ENCODE results near the gene SDF2L1. TPM values are rescaled to one million over a fixed set of nuclear protein-coding genes. Genes with fewer than 3 reads are reported as not detected.

The SDF2L1 gene
- total and polyA plus RNA-seq, 2 of the 13 experiments (the other 11 are each of a cell fraction or from before 2014, with no cell fraction given): 18.0 to 57.4 TPM

DNA sequence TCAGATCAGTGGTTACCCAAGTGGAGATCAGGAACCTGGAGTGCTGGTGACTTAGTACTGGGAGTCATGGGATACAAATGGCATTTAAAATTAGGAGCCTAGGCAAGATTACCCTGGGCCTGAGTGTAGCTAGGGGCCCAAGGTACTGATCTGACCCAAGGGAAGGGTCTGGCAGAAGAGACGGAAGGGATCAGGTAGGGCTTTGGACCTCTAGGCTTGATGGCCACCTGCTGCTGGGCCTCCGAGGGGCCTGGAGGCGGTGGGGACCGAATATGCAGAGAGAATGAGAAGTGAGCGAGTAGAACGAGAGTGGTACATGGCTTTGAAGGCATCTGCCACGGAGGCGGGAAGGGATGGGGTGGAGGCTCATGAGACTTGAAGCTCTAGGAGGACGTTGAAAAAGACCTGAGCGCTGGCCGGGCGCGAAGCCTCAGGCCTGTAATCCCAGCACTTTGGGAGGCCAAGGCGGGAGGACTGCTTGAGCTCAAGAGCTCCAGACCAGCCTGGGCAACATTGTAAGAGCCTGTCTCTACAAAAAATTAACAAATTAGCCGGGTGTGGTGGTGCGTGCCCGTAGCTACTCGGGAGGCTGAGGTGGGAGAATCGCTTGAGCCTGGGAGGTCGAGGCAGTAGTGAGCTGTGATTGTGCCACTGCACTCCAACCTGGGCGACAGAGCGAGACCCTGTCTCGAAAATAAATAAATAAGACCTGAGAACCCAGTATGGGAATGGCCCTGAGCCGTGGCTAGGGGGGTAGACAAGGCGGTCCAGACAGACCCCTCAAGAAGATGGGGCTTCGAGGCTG, 23.1 kb downstream of the SDF2L1 start (continued):
- TF ChIP-seq, protein P1, sequence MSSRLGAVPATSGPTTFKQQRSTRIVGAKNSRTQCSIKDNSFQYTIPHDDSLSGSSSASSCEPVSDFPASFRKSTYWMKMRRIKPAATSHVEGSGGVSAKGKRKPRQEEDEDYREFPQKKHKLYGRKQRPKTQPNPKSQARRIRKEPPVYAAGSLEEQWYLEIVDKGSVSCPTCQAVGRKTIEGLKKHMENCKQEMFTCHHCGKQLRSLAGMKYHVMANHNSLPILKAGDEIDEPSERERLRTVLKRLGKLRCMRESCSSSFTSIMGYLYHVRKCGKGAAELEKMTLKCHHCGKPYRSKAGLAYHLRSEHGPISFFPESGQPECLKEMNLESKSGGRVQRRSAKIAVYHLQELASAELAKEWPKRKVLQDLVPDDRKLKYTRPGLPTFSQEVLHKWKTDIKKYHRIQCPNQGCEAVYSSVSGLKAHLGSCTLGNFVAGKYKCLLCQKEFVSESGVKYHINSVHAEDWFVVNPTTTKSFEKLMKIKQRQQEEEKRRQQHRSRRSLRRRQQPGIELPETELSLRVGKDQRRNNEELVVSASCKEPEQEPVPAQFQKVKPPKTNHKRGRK (CRISPR knock-in tag; IDR thresholded peaks at IDR 0.05): no peak
- TF ChIP-seq ZSCAN20 (CRISPR knock-in tag; IDR thresholded peaks at IDR 0.05; ENCODE audit: borderline replicate concordance): no peak
- no peak for TF ChIP-seq ZNF350 (CRISPR knock-in tag; IDR thresholded peaks at IDR 0.05; ENCODE audit: borderline replicate concordance, low read depth)
- TF ChIP-seq, protein P2, sequence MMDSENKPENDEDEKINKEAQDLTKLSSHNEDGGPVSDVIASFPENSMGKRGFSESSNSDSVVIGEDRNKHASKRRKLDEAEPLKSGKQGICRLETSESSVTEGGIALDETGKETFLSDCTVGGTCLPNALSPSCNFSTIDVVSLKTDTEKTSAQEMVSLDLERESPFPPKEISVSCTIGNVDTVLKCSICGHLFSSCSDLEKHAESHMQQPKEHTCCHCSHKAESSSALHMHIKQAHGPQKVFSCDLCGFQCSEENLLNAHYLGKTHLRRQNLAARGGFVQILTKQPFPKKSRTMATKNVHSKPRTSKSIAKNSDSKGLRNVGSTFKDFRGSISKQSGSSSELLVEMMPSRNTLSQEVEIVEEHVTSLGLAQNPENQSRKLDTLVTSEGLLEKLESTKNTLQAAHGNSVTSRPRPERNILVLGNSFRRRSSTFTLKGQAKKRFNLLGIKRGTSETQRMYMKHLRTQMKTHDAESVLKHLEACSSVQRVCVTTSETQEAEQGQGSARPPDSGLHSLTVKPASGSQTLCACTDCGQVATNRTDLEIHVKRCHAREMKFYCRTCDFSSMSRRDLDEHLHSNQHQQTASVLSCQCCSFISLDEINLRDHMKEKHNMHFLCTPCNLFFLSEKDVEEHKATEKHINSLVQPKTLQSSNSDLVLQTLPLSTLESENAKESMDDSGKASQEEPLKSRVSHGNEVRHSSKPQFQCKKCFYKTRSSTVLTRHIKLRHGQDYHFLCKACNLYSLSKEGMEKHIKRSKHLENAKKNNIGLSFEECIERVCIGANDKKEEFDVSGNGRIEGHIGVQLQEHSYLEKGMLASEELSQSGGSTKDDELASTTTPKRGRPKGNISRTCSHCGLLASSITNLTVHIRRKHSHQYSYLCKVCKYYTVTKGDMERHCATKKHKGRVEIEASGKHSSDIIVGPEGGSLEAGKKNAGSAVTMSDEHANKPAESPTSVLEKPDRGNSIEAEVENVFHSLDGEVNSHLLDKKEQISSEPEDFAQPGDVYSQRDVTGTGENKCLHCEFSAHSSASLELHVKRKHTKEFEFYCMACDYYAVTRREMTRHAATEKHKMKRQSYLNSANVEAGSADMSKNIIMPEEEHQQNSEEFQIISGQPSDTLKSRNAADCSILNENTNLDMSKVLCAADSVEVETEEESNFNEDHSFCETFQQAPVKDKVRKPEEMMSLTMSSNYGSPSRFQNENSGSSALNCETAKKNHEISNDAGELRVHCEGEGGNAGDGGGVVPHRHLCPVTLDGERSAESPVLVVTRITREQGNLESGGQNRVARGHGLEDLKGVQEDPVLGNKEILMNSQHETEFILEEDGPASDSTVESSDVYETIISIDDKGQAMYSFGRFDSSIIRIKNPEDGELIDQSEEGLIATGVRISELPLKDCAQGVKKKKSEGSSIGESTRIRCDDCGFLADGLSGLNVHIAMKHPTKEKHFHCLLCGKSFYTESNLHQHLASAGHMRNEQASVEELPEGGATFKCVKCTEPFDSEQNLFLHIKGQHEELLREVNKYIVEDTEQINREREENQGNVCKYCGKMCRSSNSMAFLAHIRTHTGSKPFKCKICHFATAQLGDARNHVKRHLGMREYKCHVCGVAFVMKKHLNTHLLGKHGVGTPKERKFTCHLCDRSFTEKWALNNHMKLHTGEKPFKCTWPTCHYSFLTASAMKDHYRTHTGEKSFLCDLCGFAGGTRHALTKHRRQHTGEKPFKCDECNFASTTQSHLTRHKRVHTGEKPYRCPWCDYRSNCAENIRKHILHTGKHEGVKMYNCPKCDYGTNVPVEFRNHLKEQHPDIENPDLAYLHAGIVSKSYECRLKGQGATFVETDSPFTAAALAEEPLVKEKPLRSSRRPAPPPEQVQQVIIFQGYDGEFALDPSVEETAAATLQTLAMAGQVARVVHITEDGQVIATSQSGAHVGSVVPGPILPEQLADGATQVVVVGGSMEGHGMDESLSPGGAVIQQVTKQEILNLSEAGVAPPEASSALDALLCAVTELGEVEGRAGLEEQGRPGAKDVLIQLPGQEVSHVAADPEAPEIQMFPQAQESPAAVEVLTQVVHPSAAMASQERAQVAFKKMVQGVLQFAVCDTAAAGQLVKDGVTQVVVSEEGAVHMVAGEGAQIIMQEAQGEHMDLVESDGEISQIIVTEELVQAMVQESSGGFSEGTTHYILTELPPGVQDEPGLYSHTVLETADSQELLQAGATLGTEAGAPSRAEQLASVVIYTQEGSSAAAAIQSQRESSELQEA (CRISPR knock-in tag; IDR thresholded peaks at IDR 0.05; ENCODE audit: not compliant biosample characterization): no peak
- TF ChIP-seq KLF13 (CRISPR knock-in tag; IDR thresholded peaks at IDR 0.05): no peak
- no peak for TF ChIP-seq MIXL1 (CRISPR knock-in tag; IDR thresholded peaks at IDR 0.05)
- TF ChIP-seq SRSF1 (optimal IDR thresholded peaks at IDR 0.05; ENCODE audit: low read depth, low read length): no peak
- TF ChIP-seq TMF1 (CRISPR knock-in tag; IDR thresholded peaks at IDR 0.05; ENCODE audit: low read depth): no peak
- no peak for TF ChIP-seq ZMYM4 (CRISPR knock-in tag; IDR thresholded peaks at IDR 0.05)
- TF ChIP-seq, protein P3, sequence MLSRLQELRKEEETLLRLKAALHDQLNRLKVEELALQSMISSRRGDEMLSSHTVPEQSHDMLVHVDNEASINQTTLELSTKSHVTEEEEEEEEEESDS (CRISPR knock-in tag; IDR thresholded peaks at IDR 0.05; ENCODE audit: borderline replicate concordance): no peak
